GM21515 (cell line): Measurements from ENCODE around the gene TMEM72.

Source experiments
- ATAC-seq: cut with Tn5 transposase; IDR thresholded peaks from one replicate; pipeline ENCODE4 v1.9.1; 2021; ENCODE audit not compliant: unreplicated experiment

Gene TMEM72

DNA sequence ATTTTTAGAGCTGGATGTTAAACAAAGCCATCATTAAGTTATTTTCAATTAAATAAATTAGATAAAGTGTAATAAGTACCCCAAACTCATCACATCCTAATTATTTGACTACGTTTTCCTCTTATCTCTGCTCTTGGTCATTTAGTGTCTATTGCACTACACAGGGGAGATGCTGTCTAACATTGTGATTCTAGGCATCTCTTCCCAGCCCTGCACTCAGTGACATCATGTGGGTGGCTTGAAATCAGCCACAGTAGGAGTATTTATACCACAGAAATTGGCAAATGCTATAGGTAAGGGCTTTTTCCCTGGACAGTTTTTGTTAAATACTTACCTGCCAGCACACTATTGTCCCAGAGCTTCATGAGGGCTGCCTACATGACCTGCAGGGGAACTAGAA, 21.3 kb upstream of the TMEM72 start:
- no peak for ATAC-seq

DNA sequence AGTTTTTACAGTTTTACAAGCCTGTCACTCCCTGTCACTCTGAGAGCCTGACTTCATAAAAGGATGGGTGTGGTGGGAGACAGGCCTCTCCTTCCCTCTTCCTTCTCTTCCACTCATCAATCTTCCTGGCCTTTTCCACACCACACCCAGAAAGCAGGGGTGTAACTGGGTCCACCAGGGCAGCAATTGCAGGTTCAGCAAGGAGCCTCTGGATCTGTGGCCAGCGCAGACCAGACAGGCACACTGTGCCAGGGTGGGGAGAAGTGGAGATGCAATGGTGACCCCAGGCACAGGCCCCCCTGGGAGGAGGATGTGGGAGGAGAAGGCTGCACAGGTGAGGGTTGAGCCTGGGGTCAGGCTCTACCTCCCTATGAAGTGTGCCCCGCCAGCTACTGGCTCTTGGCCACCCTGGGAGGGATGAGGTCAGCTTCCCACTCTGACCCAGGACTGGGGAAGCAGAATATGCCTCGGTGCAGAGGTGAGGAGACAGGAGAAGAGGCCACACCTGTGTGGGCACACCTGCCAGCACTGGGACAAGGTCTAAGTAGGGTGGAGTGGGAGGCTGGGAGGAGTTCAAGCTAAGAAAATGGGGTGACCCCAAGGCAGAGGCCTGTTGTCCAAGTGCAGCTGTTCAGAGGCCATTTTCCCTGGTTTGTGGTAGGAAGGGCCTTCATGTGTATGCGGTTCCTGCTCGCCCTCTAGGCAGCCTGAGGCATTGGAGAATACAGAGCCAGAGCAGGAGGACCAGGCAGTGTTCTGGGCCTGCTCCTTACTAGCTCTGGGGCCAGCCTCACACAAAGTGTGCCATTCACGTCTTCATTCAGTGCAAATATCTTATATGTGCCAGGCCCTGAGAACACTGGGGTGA, 20.2 kb upstream of the TMEM72 start:
- ATAC-seq, result no peak

DNA sequence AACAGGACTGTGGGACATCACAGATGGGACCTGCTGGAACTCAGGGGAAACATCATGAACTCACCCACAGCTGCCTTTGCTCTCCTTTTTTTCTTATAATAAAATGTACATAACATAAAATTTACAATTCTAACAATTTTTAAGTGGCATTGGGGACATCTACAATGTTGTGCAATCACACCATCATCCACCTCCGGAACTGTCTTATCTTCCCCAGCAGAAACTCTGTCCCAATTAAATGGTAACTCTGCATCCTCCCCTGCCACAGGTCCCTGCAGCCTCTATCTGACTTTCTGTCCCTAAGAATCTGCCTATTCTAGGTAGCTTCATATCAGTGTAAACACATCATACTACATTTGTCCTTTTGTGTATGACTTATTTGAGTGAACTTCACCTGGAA, 19.4 kb upstream of the TMEM72 start:
- ATAC-seq, result no peak

DNA sequence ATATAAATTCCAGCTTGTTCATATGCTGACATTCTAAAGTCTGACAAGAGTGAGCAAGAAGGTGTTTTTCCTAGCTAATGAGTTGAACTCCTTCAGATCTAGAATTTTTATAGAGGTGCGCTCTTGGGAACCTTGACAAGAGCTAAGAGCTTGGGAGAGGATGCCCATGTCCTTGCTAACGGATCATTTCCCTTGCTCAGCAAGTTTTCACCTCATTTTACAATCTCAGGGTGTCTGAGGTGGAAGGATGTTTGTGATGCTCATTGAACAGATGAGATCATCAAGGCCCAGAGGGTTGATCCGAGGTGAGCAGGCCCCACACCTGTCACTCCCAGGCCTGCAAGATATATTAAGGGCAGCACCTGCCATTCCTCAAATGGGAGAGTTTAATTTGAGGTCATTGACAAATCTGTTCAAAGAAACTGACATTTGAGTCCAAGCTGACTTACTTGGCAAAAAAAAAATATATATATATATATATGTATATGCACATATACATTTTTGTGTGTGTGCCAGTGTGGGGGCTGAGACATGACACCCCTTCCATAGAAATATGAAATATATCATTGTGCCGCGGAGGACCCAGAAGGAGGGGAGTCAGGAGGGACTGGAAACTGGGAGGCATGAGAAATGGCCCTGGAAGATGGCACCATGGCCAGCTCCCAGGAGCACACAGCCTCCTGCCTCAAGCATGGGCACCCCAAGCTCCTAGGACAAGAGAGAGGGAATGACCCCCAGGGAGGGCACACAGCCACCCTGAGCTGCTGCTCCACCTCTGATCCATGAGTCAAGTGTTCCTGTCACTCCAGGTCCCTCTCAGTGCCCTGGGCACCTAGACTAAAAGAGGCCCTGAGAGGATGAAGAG, 17.3 kb upstream of the TMEM72 start:
- no peak for ATAC-seq

DNA sequence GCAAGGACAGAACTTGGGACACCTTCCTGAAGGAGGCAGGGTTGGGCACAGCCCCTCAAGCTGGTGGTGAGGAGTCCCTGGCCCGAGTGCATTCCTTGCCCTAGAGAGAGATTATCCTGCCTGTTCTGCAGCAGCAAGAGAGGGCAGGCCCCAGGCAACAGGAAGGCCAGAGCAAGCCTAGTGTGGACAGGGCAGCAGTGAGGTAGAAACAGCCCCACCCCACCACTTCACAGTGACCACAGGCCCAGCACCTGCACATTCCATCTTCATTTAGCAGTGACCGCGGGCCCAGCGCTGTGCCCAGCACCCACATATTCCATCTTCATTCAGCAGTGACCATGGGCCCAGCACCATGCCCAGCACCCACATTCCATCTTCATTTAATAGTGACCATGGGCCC, 16.4 kb upstream of the TMEM72 start:
- no peak for ATAC-seq

DNA sequence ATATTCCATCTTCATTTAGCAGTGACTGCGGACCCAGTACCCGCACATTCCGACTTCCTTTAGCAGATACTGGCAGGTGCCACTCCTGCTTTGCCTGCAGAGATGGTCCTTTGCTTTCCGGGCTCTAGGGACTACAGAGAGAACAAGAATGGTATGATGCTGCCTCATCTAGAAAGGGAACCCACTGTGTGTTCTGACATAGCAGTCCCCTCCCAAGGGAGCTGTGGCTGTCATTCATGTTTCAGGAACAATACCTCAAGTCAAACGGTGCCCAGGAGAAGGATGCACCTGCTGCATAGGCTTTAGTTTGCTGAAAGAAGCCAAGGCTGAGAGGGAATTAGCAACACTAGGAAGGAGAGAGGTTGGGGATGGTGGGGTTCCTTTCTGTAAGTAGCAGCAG, 15.9 kb upstream of the TMEM72 start:
- no peak for ATAC-seq

DNA sequence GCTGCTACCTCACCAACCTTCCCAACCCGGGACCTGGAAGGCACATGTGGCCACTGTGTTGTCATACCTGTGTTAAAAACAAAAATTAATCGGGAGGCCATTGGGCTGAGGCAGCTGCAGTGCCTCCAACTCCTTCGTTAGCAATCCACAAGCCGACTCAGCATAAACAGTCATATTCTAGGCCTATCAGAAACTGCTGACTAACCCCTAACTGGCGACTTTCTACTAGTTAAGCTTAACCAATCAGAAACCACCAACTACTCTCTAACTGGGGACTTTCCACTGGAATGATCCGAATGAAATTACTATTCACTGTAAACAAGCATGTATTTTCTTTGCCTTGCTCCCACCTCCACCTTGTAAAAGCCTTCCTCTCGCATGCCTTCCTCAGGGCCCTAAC, 14.1 kb upstream of the TMEM72 start:
- no peak for ATAC-seq

DNA sequence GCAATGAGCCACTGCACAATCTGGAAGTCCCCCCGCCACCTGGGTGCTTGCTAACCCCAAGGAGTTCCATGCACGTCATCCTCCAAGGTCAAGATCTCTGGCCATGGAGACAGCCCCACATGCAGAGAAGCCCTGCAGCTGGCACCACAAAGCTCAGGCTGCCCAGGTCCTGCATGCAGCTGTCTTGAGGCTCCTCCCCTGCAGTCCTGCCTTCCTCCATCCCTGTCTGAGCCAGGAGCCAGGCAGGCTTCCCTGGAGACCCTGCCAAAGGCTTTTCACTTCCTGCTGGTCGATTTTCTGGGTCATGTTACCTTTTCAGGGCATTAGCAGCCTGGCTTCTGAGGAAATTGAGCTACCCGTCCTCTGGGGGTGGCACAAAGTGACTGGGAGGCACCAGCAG, 12.5 kb upstream of the TMEM72 start:
- ATAC-seq, result no peak

DNA sequence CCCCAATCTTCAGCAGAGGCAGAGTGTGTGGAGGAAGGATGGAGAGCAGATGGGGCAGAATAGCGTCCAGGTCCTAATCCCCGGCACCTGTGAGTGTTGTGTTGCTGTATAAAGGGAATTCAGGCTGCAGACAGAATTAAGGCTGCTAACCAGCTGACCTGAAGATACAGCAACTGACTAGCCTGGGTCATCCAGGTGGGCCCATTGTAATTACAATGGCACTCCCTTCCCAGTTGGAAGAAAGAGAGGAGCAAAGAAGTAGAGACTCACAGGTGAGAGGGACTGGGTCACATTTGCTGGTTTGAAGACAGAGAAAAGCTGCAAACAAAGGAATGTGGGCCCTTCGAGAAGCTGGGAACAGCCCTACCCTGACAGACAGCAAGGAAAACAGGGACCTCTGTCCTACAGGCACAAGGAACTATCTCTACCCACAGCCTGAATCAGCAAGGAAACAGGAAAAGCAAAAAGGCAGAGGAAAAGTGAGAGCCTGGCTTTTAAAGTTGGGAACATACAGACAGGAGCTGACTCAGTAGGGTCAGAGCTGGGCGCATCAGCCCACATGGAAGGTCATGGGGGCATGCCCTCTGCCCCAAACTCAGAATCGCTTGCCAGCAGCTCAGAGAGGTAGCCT, 11.6 kb upstream of the TMEM72 start:
- ATAC-seq, result no peak

DNA sequence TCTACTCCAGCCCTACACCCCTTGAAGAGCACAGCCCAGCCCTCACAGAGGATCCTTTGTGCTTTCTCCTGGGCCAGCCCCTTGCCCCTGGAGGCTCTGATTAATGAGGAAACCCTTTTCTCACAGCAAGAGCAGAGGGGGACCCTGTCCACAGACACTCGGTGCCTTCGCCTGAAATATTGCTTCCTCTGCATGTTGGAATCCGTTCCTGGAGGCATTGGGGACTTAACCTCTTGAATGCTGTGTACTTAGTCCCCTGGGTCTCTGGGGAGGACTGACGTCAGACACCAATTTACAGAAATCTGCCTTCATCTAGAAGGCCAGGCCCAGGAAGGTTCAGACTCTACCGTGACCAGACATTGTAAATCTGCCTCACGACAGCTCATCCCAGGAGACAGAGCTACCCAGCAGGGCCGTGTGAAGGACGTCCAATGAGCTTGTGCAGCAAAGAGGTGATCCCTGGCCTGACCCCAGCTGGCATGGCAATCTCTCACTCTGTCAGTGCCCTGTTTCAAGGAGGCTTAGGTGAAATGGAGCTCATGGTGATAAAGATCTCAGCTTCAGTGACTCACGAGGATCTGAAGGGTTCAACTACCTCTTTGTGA, 8.1 kb upstream of the TMEM72 start:
- ATAC-seq, result no peak

DNA sequence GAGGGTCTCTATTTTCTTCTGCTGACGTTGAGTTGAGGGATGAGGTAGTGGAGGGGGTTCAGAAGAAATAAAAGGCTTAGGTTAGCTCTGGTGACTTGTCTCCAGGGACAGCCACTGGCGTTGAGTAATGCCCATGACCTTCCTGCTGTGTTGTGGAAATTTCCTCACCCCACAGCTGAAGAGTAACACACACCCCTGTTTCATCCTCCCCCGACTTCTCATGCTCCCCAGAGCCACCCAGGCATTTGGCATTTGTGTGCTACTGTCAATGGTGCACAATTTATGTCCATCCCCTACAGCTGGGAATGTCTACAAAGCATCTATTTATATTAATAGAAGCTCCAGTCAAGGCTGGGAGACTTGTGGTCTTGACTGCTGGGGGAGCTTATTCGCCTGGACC, 4.7 kb upstream of the TMEM72 start:
- ATAC-seq, result no peak

DNA sequence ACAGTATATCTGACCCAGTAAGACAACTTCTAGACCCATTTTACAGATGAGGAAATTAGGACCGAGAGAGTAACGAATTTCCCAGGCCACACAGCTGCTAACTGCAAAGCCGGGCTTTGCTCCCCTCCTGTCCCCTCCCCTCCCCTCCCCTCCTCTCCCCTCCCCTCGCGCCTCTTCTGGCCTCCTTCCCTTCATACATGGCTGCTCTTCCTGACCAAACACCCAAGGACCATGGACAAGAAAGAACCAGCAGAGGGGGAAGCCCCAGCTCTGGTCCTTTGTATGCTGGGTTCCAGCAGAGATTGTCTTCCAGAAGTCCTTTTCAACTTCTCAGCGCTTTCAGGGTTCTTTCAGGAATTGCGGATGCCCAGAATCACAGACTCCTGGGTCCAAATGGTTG, 3.6 kb upstream of the TMEM72 start:
- ATAC-seq, result no peak

DNA sequence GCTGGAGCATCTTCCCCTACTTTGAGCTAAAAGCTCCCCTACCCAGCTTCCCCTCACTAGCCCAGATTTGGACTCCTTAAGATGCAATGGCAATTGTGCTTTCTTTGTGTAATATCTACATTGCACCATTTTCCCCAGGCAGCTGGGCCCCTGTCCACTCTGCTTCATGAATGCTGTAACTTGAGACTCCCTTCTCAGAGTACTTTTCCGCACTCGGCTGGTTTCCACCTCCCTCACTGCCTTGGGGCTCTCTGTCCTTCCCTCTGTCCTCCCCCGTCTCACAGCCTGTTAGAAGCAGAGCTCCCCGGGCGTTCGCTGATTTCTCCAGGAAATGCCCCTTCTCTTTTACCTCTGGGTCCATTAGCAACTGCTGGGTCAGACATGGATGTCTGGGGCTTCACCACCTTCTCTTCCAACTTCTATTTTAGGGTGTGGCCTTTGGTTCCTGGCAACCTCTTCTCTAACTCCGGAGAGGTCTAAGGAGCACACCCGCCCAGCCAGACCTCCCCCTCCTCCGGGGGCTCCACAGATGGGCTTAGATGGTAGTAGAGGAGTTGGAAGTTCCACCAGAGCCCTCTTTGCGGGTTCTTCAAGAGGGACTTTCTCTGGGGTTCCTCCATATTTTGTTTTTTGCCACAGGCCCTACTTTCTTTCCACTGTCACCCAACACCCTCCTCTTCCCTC, 2.9 kb upstream of the TMEM72 start:
- ATAC-seq, result no peak

DNA sequence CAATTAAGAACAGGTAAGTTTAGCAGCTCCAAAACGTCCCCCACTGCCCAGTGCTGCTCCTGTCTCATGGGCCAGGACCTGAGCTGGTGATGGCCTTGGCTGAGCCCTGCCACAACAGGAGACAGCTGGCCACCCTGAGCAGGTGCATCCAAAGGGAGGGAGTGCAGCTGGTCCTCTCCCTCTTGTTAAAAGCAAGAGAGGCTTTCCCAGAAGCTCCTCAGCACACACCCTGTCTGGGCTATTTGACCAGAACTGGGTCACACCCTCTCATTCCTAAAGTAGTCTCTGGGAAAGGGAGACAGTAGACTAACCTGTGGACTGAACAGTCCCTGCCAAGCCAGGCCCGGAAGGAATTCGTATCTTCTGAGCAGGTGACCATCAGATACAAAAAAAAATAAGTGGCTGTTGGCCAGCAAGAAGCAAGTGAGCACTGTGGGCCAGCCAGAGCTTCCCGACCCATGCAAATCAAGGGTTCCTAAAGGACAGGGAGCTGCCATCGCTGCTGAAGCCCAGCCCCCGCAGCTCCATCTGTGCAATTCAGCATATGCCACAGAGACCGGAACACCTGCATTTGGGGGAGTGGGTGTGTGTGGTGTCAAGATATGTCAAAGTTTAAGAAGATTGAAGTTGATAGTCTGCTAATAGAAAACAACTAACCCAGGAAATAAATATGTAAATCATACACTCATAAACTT, 2.1 kb upstream of the TMEM72 start:
- no peak for ATAC-seq

DNA sequence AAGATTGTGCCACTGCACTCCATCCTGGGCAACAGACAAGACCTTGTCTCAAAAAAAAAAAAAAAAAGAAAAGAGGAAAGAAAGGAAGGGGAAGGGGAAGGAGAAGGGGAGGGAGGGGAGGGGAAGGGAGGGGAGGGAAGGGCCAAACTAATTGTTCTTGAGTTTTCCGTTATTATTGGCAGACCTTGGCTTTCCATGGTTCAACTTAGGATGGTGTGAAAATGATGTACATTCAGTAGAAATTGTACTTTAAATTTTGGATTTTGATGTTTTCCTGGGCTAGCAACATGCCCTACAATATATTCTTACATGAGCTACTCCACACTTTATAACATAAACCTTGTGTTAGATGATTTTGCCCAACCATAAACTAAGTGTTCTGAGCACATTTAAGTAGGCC, 1.2 kb upstream of the TMEM72 start:
- no peak for ATAC-seq

DNA sequence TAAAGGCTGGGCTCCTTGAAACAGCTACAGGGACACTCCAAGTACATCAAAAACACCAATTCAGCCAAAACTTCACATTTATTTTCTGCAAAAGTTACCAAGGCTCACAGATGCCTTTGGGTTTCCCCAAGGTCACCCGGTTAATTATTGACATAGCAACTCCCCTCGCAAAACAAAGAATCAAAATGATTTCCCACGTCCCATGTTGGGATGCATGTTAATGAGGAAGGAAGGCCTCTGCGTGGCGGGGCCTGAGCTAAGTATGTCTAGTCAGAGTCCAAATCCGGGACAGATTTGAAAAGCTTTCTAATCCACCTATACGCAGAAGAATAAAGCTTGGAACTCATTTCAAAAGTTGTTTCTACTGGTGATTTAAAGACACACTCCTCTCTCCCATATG, 535 bp upstream of the TMEM72 start:
- no peak for ATAC-seq

DNA sequence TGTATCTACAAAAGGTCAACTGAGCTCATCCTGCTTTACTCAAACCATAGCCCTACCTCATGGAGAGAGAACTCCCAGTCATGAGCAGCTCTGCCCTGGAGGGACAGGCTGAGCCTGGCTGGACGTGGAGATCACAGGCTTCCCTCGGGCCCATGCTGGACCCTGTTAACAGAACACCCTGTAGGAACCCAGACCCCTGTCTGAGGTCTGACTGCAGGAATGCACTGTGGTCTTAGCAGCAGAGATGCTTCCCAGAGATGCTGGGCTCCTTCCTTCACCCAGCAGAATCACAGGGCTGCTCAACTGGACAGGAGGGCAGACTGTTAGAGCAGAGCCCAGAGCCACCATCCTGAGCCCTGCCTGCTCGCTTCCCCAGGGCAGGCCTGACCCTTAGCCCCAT, 814 bp downstream of the TMEM72 start:
- ATAC-seq, result no peak

DNA sequence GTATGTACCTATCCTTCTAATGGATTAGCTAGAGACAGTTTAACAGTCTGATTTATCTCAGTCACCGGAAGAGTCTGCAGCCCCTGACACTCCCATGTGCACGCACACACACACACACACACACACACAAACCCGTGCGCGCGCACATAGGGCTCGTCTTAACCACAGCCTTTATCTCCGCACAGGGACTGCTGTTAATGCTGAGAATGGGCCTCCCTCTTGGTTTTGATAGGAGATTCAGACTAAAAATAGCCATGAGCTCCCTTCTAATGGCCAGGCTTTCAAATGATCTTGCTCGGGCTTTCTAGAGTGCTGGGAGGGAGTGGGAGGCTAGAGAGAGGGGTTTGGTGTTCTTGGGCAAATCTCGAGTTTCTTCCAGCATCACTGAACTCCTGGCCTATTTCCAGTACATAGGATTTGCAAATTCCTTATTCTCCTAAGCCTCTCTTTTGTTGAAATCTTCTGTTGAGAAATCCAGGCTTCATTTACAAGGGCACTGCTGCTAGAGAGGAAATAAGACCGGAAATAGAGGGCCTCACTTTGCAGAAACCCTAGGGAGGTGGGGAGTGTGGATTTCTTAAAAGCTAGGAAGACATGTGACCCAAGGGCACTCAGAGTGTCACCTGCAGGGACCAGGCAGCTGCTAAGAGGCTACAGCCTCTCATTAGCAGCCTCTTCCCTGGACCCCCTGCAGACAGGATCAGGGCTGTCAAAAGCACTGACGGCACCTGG, 2.4 kb downstream of the TMEM72 start:
- ATAC-seq, result no peak

DNA sequence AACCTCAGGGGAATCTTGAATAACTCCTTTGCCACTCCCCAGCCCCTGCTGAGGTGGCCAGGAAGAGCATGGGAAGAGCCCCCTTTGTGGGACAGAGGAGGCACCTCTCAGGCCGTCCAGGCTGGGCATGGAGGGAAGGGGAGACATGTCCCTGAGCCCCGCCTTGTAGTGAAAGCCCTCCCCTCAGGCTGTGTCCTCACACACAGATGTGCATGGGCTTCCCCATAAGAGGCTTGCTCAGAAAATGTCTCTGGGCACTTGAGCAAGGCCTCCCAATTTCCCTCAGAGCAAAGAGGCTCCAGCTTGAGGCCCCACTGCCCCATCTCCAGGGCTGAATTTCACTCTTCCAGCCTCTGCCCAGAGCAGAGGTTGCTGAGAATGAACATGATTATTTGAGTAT, 3.8 kb downstream of the TMEM72 start:
- ATAC-seq, result no peak

DNA sequence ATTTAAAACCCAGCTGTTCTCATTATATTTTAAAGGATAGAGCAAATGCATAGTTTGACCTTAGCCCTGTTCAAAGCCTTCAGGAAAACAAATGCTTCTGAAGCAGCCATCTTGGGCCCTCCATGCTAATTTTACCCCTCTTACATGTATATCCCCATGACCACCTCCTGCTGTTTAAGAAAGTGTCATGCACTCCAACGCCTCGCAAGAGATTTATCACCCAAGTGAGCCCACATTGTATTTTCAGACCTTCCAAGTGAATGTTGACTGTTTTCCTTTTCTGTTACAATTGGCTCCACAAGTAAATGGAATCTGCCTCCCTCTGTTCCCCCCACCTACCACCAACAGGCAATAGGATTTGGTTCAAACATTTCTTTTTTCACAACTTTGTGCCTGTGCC, 5.3 kb downstream of the TMEM72 start:
- ATAC-seq, result no peak
